K562 (cell line): ENCODE data around the gene ENTR1. TPM values are rescaled to one million over a fixed set of nuclear protein-coding genes. Genes with fewer than 3 reads are reported as not detected.
A peak's percentile ranks its signal among the peaks of the same experiment; 100 is the strongest.

Experiments
- CTBP1 ChIP-seq: fragments of 450-650 bp; IDR thresholded peaks from 2 replicates; pipeline ENCODE4 v1.6.1; 2016; ENCODE audit warnings: borderline replicate concordance
- GTF2F1 ChIP-seq: IDR thresholded peaks from 2 replicates; pipeline ENCODE4 v1.6.1; 2011; ENCODE audit warnings: low read depth, low read length, improper control_type of control experiment
- ILF3 ChIP-seq: fragments of 450-650 bp; IDR thresholded peaks from 2 replicates; pipeline ENCODE4 v1.6.1; 2018; ENCODE audit warnings: antibody characterized with exemption, mild to moderate bottlenecking, moderate library complexity, borderline replicate concordance
- KAT7 ChIP-seq: sonication (generic); formaldehyde crosslinking; IDR thresholded peaks from 2 replicates; pipeline ENCODE4 v1.8.0; 2022; ENCODE audit warnings: missing genetic modification reagents, mild to moderate bottlenecking, borderline replicate concordance
- NEUROD1 ChIP-seq: fragments of 150-350 bp; IDR thresholded peaks from 2 replicates; pipeline ENCODE4 v1.6.1; 2014; ENCODE audit warnings: borderline replicate concordance, low read length, low read depth; ENCODE audit not compliant: partially characterized antibody
- TEAD2 ChIP-seq: fragments of 450-650 bp; IDR thresholded peaks from 2 replicates; pipeline ENCODE4 v1.6.1; 2016; ENCODE audit warnings: missing genetic modification characterization, control low read depth, missing compliant biosample characterization
- polyA plus RNA-seq, 8 experiments: library from polyadenylated mRNA; depleted of rRNA in 4 of 8; stranded (reverse) in 5 of 8; unstranded in 3 of 8; fragments of >200 nt; fragmentation: Nextera tagmentation in 2 of 8; fragmentation: Illumina TruSeq in 1 of 8; extraction: Ambion mirVana in 2 of 8; extraction: Trizol in 1 of 8; gene quantifications; 2 replicates each; pipeline versions ENCODE4 v1.2.1 to v1.2.3, GENCODE V29; 2011 to 2014; ENCODE audit warnings: inconsistent platforms in 1 of 8, missing spikeins in 1 of 8
- total RNA-seq, 7 experiments: library from RNA; depleted of rRNA in 6 of 7; stranded (reverse); fragments of >200 nt in 6 of 7; fragmentation: Illumina TruSeq in 2 of 7; extraction: Trizol in 2 of 7; gene quantifications; 2 replicates each; pipeline versions ENCODE4 v1.2.1 to v1.2.3, GENCODE V29; 2011 to 2021; ENCODE audit warnings: low replicate concordance in 1 of 7
- TF ChIP-seq, protein P1 (sequence below): fragments of 450-650 bp; IDR thresholded peaks from 2 replicates; pipeline ENCODE4 v1.7.1; 2018; ENCODE audit warnings: mild to moderate bottlenecking, low read depth; ENCODE audit not compliant: partially characterized antibody
- TF ChIP-seq, protein P2 (sequence below): sonication (generic); formaldehyde crosslinking; IDR thresholded peaks from 2 replicates; pipeline ENCODE4 v1.5.0; 2020; ENCODE audit warnings: missing genetic modification reagents
- TF ChIP-seq, protein P3 (sequence below): sonication (generic); formaldehyde crosslinking; IDR thresholded peaks from 2 replicates; pipeline ENCODE4 v1.8.0; 2023; ENCODE audit warnings: missing genetic modification reagents, mild to moderate bottlenecking, borderline replicate concordance

ENTR1 gene
- total and polyA plus RNA-seq, 9 of the 15 experiments (the other 6 are each of a cell fraction or from before 2014, with no cell fraction given) = 6.7 to 106 (median 72.6) TPM

DNA sequence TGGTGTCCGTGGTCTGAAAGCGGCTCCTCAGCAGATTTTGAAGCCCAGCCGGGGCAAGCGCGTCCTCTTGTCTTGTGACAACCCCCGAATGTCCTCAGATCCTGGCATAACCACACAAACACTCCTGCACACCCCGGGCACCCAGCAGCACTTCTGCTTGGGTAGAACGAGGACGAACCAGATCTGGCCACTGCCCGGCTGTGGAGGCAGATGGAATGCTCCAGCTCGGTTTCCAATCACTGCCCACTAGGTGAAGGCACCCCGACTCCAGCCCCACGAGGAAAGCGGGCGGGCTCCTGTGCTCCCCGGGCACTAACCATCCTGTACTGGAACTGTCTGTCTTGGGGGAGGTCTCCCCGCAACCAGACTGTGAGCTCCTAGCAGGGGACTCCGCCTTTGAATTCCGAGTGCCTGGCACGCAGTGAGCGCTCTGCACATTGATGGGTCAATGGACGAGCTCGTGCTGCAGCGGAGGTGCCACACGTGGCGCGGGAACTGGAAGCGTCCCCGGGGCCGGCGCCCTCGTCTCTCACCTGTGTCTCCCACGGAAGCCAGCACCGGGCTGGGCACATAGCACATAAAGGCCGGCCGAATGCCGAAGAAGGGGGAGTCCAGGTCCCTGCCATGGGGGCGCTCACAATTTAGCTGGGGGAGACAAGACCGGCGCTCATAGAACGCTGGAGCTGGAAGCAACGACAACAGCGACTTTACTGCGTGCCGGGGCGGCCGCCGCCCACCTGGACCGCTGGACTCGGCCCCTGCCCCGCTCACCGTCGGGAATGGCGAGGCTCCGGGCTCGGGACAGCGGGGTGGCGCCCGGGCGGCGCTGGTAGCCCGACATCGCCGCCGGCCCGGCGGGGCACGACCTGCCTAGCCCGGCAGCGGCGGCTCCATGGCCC is 608 bp downstream of the ENTR1 start (continued):
- TF ChIP-seq GTF2F1 = 0 out of 2 replicates have a peak, but pooled peaks have one; percentile 8
- no peak for TF ChIP-seq TEAD2 (tag)
- TF ChIP-seq ILF3 = no peak
- TF ChIP-seq NEUROD1 = no peak
- 0 out of 2 replicates have a peak, but pooled peaks have one; percentile 66 for TF ChIP-seq KAT7 (CRISPR knock-in tag)
- peak; percentile 9; the same call in 1 of the 2 replicates for TF ChIP-seq CTBP1
- TF ChIP-seq, protein P1, sequence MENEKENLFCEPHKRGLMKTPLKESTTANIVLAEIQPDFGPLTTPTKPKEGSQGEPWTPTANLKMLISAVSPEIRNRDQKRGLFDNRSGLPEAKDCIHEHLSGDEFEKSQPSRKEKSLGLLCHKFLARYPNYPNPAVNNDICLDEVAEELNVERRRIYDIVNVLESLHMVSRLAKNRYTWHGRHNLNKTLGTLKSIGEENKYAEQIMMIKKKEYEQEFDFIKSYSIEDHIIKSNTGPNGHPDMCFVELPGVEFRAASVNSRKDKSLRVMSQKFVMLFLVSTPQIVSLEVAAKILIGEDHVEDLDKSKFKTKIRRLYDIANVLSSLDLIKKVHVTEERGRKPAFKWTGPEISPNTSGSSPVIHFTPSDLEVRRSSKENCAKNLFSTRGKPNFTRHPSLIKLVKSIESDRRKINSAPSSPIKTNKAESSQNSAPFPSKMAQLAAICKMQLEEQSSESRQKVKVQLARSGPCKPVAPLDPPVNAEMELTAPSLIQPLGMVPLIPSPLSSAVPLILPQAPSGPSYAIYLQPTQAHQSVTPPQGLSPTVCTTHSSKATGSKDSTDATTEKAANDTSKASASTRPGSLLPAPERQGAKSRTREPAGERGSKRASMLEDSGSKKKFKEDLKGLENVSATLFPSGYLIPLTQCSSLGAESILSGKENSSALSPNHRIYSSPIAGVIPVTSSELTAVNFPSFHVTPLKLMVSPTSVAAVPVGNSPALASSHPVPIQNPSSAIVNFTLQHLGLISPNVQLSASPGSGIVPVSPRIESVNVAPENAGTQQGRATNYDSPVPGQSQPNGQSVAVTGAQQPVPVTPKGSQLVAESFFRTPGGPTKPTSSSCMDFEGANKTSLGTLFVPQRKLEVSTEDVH = no peak
- TF ChIP-seq, protein P2, sequence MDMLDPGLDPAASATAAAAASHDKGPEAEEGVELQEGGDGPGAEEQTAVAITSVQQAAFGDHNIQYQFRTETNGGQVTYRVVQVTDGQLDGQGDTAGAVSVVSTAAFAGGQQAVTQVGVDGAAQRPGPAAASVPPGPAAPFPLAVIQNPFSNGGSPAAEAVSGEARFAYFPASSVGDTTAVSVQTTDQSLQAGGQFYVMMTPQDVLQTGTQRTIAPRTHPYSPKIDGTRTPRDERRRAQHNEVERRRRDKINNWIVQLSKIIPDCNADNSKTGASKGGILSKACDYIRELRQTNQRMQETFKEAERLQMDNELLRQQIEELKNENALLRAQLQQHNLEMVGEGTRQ = no peak
- TF ChIP-seq, protein P3, sequence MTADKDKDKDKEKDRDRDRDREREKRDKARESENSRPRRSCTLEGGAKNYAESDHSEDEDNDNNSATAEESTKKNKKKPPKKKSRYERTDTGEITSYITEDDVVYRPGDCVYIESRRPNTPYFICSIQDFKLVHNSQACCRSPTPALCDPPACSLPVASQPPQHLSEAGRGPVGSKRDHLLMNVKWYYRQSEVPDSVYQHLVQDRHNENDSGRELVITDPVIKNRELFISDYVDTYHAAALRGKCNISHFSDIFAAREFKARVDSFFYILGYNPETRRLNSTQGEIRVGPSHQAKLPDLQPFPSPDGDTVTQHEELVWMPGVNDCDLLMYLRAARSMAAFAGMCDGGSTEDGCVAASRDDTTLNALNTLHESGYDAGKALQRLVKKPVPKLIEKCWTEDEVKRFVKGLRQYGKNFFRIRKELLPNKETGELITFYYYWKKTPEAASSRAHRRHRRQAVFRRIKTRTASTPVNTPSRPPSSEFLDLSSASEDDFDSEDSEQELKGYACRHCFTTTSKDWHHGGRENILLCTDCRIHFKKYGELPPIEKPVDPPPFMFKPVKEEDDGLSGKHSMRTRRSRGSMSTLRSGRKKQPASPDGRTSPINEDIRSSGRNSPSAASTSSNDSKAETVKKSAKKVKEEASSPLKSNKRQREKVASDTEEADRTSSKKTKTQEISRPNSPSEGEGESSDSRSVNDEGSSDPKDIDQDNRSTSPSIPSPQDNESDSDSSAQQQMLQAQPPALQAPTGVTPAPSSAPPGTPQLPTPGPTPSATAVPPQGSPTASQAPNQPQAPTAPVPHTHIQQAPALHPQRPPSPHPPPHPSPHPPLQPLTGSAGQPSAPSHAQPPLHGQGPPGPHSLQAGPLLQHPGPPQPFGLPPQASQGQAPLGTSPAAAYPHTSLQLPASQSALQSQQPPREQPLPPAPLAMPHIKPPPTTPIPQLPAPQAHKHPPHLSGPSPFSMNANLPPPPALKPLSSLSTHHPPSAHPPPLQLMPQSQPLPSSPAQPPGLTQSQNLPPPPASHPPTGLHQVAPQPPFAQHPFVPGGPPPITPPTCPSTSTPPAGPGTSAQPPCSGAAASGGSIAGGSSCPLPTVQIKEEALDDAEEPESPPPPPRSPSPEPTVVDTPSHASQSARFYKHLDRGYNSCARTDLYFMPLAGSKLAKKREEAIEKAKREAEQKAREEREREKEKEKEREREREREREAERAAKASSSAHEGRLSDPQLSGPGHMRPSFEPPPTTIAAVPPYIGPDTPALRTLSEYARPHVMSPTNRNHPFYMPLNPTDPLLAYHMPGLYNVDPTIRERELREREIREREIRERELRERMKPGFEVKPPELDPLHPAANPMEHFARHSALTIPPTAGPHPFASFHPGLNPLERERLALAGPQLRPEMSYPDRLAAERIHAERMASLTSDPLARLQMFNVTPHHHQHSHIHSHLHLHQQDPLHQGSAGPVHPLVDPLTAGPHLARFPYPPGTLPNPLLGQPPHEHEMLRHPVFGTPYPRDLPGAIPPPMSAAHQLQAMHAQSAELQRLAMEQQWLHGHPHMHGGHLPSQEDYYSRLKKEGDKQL (CRISPR knock-in tag) = 0 out of 2 replicates have a peak, but pooled peaks have one; percentile 60
